GM18505 (cell line): ENCODE data around the gene RDH12.
A peak's percentile ranks its signal among the peaks of the same experiment; 100 is the strongest.
"Not testable (repeated sequence)": the region's sequence is repeated elsewhere in the genome, so short reads cannot be mapped to it uniquely, and the experiment has no call there.

Experiments used
- ATAC-seq: cut with Tn5 transposase; IDR thresholded peaks from one replicate; pipeline ENCODE4 v1.9.1; 2021; ENCODE audit not compliant: unreplicated experiment
- POLR2A ChIP-seq: IDR thresholded peaks from 4 replicates; pipeline ENCODE4 v1.6.1; 2011; ENCODE audit warnings: borderline replicate concordance; ENCODE audit not compliant: insufficient read depth, insufficient read length; ENCODE audit errors: extremely low read depth

The RDH12 gene

DNA sequence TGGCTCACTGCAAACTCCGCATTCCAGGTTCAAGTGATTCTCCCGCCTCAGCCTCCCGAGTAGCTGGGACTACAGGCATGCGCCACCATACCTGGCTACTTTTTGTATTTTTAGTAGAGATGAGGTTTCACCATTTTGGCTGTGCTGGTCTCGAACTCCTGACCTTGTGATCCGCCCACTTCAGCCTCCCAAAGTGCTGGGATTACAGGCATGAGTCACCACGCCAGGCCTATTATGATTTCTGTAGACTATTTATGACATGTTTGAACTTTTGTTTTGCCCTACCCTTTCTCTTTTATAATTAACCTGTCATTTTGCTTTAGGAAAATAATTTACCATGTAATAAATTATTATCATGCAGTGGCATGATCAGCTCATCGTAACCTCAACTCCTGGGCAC lies at the start of gene RDH12:
TSS of gene RDH12 (plus strand) at position 395 of the 400 bp plus-strand sequence. CDS start 20,757 bp downstream, outside the sequence.
- ATAC-seq, result not testable (repeated sequence)

DNA sequence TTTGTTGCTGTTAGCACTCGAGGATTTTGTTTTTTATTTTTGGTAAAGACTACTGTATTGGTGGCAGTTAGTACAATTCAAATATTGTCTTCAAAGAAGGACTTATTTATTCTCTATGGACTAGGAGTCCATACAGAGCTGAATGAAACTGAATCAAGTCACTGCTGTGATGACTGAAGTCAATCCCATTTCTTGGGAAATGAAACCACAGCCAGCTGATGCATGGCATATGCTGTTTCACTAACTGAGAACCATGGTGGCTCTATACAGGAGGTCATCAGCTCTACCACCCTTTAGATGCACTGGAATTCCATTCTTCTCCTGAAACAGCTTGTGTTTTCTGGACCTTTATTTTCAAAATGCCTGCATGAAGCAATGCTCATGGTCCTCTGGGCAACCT lies 49.5 kb upstream of the RDH12 start:
- ATAC-seq, result no peak
- TF ChIP-seq POLR2A, result no peak

DNA sequence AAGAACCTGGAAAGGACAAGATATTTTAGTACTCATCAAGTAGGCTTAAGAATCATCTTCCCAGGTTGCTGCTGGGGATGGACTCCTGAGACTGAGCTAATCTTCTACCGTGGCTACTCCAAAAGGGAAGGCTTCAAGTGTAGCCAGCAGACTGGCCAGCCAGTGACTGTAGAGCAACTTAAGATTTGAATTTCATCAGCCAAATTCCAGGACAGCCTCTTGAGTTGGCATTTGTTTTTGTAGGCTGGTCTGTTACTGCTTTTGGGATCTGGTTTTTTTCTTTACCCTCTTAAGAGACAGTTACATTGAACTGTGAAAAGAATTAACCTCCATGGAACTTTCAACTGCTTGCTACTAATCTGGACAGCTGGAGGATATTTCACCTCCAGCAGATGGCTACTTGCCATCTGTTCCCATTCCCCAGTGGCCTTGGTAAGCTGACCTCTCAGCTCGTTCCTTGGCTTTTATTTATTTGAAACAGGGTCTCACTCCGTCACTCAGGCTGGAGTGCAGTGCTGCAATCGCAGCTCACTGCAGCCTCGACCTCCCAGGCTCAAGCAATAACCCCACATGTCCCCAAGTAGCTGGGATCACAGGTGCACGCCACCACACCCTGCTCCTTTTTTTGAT lies 47.9 kb upstream of the RDH12 start:
- no peak for TF ChIP-seq POLR2A
- no peak for ATAC-seq

DNA sequence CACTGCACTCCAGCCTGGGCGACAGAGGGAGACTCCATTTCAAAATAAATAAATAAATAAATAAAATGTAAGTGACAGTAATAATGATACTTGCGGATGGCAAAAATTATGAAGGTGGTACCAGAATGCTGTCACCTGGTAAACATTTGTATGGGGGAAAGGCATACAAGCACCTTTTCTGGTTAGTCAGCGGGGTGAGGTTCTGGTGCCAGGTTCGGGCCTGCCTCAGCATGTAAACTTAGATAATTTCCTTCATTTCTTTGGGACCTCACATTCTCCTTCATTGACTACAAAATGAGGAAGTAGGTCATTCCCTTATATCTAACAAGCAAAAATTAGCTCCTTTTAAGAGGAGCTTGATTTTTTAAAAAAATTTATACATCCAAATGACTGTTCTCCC lies 38.1 kb upstream of the RDH12 start:
- TF ChIP-seq POLR2A, result no peak
- no peak for ATAC-seq

DNA sequence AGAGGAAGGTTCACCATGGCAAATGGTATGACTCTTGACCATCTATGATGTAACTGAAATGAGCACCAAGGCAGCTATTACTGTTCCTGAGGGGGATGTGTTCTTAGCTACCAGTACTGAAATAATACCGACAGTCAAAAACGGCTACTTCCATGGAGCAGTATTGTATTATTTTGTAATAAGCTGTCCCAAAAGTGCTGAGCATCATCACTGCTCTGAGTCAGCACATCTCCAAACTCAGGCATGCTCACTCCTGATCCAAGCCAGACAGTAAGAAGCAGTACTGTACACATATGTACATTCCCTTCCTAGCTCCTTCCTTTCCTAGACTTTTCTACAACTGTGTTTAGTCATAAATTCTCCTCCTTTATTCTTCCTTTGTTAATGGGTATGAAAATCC lies 35.8 kb upstream of the RDH12 start:
- no peak for ATAC-seq
- no peak for TF ChIP-seq POLR2A

DNA sequence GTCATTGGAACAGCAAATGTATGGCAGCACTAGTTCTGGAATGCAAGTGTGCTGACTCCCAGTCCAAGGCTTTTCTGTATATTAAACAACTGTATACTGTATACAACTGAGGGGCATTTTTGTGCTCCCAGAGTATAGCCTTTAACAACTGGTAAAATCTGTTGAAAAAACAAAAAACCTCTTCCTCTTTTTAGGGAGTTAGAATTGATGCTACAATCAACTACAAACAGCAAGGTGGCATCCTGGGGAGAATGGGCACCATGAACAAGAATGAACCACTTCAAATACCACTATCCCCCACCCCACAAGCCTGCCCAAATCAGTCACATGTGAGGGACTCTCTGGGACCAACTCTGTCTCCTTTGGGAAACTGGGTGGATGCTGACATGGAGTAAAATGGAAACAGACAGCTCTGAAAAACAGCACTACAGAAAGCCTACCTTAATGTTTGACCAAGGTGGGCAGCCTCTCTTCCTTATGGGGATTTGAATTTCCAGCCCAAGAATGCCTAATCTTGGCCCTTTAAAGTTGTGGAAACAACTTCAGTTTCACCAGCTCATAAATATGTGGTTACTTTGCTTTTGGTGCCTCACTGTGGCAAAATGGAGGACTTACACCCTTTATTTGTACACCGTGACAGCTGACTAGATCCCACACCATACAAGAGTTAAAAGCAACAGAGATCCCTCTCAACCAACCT lies 34.8 kb upstream of the RDH12 start:
- ATAC-seq, result no peak
- TF ChIP-seq POLR2A, result no peak

DNA sequence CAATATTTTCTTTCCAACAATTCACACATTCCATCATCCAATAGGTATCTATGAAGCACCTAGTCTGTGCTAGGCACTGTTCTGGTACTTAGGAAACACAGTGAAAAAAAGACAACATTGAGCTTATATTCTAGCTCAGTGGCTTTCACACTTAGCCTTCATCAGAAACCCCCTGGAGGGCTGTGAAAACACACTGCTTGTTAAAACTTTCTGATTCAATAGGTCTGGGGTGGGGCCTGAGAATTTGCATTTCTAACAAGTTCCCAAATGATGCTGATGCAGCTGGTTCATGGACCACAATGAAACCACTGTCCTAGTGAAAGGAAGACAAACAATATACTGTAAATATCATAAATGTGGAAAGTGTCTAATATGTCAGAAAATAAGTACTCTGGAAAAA lies 33.1 kb upstream of the RDH12 start:
- no peak for ATAC-seq
- TF ChIP-seq POLR2A, result no peak

DNA sequence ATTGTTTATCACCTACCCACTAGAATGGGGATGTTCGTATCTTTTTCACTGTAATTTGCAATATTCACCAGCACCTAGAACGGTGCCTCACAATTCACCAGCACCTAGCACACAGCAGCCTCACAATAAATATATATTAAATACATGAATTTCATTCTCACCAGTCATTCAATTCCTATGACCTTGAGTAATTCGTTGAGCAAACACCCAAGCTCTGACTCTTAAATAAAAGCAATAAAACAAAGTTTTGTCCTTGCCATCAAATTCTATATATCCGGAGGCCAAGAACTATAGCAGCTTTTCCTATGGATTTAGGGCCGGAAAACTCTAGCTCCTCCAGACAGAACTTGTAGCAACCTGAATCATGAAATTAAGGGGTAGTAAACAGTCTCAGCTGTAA lies 28.2 kb upstream of the RDH12 start:
- ATAC-seq, result no peak
- TF ChIP-seq POLR2A, result no peak

DNA sequence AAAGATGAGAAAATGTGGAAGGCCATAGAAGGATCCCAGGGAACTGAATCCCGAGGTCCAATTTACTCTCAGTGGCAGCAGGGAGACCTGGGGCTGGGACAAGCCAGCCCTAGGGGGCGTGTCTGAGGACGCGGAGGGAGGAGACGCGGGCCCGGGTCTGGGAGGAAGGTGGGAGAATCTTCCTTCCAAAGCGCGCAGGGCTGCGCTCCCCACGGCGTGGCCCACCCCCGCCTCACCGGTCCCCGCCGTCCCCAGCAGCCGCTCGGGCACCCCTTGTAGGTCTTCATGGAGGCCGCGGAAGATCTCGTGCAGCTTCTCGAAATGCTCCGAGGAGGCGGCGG lies 27.6 kb upstream of the RDH12 start:
- ATAC-seq, result peak; percentile 48
- no peak for TF ChIP-seq POLR2A

DNA sequence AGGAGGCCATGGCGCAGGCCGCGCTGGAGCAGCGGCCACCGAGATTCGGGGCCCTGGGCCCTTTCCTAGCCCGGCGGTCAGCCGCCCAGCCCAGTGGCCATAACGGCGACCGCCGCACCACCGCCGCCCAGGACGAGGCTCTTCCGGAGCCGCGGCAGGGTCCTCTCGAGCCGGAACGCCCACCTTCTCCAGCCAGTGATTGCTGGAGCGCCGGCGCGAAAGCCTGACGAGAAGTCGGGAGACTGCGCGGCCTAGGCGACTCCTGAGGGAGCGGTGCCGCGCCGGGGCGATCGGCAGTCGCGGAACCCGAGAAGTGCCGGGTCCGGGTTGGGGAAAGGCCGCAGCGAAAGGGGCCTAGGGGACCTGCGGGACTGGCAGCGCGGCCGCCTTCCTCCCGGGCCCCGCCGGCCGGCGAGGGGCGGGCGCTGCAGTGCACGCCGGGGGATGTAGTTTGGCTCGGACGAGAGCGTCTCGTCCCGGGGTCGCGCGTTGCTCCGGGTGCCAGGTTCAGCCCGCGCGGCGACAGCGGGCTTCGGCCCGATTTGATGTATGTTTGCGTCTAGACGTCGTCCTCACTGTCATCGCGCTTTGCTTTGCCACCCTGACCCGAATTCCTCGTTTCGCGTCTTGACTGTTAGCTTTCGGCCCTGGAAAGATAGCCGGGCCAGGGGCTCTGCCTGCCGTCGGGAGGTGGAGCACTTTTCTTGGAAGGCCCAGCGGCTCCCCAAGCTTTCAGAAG lies 27.0 kb upstream of the RDH12 start, which contains the start of gene VTI1B:
TSS of gene VTI1B (minus strand) at position 153 of the 739 bp plus-strand sequence. CDS start at position 10, 143 bp downstream.
- TF ChIP-seq POLR2A, result peak; percentile 87
- ATAC-seq, result peak; percentile 83

DNA sequence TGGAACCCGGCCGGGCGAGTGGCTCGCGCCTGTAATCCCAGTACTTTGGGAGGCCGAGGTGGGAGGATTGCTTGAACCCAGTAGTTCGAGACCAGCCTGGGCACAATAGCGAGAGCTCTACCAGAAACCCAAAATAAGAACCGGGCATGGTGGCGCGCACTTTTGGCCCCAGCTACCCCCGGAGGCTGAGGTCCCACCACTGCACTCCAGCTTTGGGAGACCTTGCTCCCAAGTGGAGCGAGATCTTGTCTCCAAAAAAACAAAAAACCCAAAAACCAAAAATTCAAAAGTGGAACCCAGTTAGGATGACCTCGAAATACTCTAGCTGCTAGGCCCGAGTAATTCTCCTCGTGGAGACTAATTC lies 26.5 kb upstream of the RDH12 start:
- no peak for ATAC-seq
- no peak for TF ChIP-seq POLR2A

DNA sequence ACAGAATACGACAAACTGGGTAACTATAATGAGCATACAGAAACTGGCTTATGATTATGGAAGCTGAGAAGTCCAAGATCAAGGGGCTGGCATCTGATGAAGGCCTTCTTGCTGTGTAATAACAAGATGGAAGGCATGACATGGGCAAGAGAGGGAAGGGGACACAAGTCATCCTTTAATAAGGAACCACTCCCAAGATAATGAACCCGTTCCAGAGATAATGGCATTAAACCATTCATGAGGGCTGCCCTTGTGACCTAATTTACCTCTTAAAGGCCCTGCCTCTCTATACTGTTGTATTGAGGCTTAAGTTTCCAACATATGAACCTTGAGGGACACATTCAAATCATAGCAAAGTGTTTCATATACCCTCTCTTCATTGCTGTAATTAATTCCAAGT lies 22.7 kb upstream of the RDH12 start:
- no peak for ATAC-seq
- no peak for TF ChIP-seq POLR2A

DNA sequence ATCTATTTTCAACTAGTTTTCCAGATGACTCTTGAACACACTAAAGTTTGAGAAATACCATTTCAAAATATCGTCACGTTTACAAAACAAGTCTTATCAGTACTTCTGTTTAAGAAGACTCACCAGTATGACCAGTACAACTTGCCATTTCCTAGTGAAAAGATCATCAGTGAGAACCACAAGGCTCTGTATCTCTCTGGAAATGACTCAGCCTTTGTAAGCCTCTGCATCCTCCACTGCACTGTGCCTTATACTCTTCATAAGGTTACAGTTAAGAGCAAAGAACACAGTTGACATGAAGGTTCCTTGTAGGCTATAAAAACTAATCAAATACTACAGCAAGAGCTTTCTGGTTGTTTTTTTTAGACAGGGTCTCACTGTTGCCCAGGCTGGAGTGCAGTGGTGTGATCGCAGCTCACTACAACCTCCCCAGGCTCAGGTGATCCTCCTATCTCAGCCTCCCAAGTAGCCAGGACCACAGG lies 21.5 kb upstream of the RDH12 start:
- TF ChIP-seq POLR2A, result no peak
- ATAC-seq, result peak; percentile 91

DNA sequence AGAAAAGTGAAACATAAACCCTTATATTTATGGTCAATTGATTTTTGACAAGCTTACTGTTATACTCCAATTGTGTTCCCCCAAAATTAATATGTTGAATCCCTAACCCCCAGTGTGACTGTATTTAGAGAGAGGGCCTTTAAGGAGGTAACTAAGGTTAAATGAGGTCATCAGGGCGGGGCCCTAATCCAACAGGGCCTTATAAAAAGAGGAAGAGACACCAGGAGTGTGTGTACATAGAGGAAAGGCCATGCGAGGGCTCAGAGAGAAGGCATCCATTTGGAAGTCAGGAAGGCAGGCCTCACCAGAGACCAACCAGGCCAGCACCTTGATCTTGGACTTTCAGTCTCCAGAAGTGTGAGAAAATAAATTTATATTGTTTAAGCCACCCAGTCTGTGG lies 20.7 kb upstream of the RDH12 start:
- no peak for ATAC-seq
- TF ChIP-seq POLR2A, result no peak

DNA sequence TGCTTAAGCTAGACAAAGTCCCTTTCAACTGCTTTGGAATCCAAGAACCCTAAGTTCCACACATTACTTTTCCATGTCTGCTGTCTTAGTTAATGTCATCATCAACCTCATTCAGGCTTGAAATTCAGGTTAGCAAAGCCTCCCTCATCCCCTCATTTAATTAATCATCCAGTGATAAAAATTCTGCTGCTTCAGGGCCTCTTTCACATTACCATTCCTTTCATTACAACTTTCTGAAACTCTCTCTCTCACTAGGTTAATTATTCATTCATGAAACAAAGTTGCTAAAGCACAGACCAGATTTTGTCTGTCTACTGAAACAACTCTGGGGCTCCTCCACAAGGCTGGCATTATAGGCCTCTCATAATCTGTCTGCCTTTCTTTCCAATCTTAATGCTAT lies 17.8 kb upstream of the RDH12 start:
- ATAC-seq, result no peak
- TF ChIP-seq POLR2A, result no peak

DNA sequence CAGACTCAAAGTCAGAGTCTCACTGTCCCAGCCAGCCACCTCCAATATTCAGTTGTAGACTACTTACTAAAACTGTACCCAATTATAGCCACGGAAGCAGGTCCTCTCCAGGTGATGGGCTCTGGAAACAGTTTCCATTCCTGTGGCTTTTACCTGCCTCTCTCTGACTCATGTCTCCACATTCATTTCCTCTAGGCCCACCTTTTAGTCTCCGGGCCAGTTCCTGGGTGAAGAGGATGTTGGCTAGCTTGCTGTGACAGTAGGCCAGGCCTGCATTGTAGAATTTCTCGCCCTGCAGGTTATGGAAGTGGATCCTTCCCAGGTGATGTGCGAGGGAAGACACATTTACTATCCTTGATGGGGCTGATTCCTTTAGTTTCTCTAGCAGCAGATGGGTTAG lies 11.7 kb upstream of the RDH12 start:
- TF ChIP-seq POLR2A, result no peak
- no peak for ATAC-seq
